Neural cell (in vitro differentiated cells): ENCODE measurements around the gene SPATA12. TPM values are rescaled to one million over a fixed set of nuclear protein-coding genes. Genes with fewer than 3 reads are reported as not detected.

ENCODE experiments used
- H2AFZ ChIP-seq: fragments of 200-600, 300-800 bp; sonication (generic), shearing (Covaris generic); 2 replicates; pipeline ENCODE4 v1.6.0; 2014; ENCODE audit warnings: low read depth, mild to moderate bottlenecking, antibody characterized with exemption, low read length, moderate library complexity
- H3F3A ChIP-seq: fragments of 200-600 bp; shearing (Covaris generic); 2 replicates; pipeline ENCODE4 v1.6.1; 2016; ENCODE audit warnings: mild to moderate bottlenecking, moderate library complexity, mixed read lengths, antibody characterized with exemption, low read length; ENCODE audit not compliant: insufficient read depth, poor library complexity, severe bottlenecking
- H3K27ac ChIP-seq: fragments of 200-600, 300-800 bp; sonication (generic), shearing (Covaris generic); 2 replicates; pipeline ENCODE4 v1.5.1; 2014; ENCODE audit warnings: mild to moderate bottlenecking, low read length, moderate library complexity
- H3K27me3 ChIP-seq: fragments of 300-800, 200-600 bp; sonication (generic), shearing (Covaris generic); 2 replicates; pipeline ENCODE4 v1.6.0; 2014; ENCODE audit warnings: mild to moderate bottlenecking, low read depth, low read length, moderate library complexity; ENCODE audit not compliant: insufficient read depth
- H3K36me3 ChIP-seq: fragments of 300-800, 200-600 bp; sonication (generic), shearing (Covaris generic); 2 replicates; pipeline ENCODE4 v1.5.1; 2014; ENCODE audit warnings: mild to moderate bottlenecking, antibody characterized with exemption, low read length, moderate library complexity; ENCODE audit not compliant: insufficient read depth
- H3K4me2 ChIP-seq: fragments of 300-800, 200-600 bp; sonication (generic), shearing (Covaris generic); 2 replicates; pipeline ENCODE4 v1.6.0; 2014; ENCODE audit warnings: mild to moderate bottlenecking, low read length
- H3K4me3 ChIP-seq: fragments of 300-800, 200-600 bp; sonication (generic), shearing (Covaris generic); 2 replicates; pipeline ENCODE4 v1.5.1; 2014; ENCODE audit warnings: mild to moderate bottlenecking, low read length, moderate library complexity
- H3K79me2 ChIP-seq: fragments of 200-600 bp; shearing (Covaris generic); replicated peaks from 2 replicates; pipeline ENCODE4 v1.6.0; 2014; ENCODE audit warnings: mild to moderate bottlenecking, low read length, moderate library complexity; ENCODE audit not compliant: insufficient read depth
- H3K9ac ChIP-seq: fragments of 300-800, 200-600 bp; sonication (generic), shearing (Covaris generic); 2 replicates; pipeline ENCODE4 v1.6.1; 2016; ENCODE audit warnings: mild to moderate bottlenecking, low read length, mixed read lengths
- H3K9me2 ChIP-seq: fragments of 200-600 bp; shearing (Covaris generic); 2 replicates; pipeline ENCODE4 v1.6.1; 2016; ENCODE audit warnings: mild to moderate bottlenecking, low read length, mixed read lengths; ENCODE audit not compliant: insufficient read depth
- H3K9me3 ChIP-seq: fragments of 200-600, 300-800 bp; sonication (generic), shearing (Covaris generic); 2 replicates; pipeline ENCODE4 v1.6.1; 2016; ENCODE audit warnings: mild to moderate bottlenecking, mixed run types, low read length, moderate library complexity, mixed read lengths
- H4K20me1 ChIP-seq: fragments of 200-600 bp; shearing (Covaris generic); 2 replicates; pipeline ENCODE4 v1.6.1; 2016; ENCODE audit warnings: mild to moderate bottlenecking, mixed run types; ENCODE audit not compliant: insufficient read depth
- CTCF ChIP-seq: fragments of 450-650 bp; IDR thresholded peaks from 2 replicates; pipeline ENCODE4 v1.5.1; 2014; ENCODE audit warnings: antibody characterized with exemption, mild to moderate bottlenecking, moderate library complexity; ENCODE audit not compliant: poor library complexity, severe bottlenecking
- EP300 ChIP-seq: fragments of 450-650 bp; conservative IDR thresholded peaks from 2 replicates; pipeline ENCODE4 v1.6.1; 2014; ENCODE audit warnings: antibody characterized with exemption, mild to moderate bottlenecking, moderate library complexity; ENCODE audit not compliant: poor library complexity, severe bottlenecking
- EZH2 ChIP-seq: fragments of 200-600, 300-800 bp; shearing (Covaris generic), sonication (generic); IDR thresholded peaks from 2 replicates; pipeline ENCODE4 v1.6.1; 2014; ENCODE audit warnings: antibody characterized with exemption, low read length, borderline replicate concordance, mild to moderate bottlenecking; ENCODE audit not compliant: insufficient read depth, poor library complexity, severe bottlenecking
- POLR2AphosphoS5 ChIP-seq: IDR thresholded peaks from 2 replicates; pipeline ENCODE4 v1.6.1; 2012
- polyA plus RNA-seq: library from polyadenylated mRNA; depleted of rRNA; stranded (reverse); fragments of >200 nt; gene quantifications from 2 replicates; pipeline ENCODE4 v1.2.3, GENCODE V29; 2014

The SPATA12 gene
- polyA plus RNA-seq, 1 donor from 2014 or later, result not detected

GRCh38 chr3:57120451-57121174 lies 60.1 kb downstream of the SPATA12 start:
- Histone ChIP-seq H3K27me3 (no peaks in the 10 kb centered on the region), H3K27ac (no peak overlapping the region), H3K9me3 (no peaks in the 10 kb centered on the region), H3K79me2 (peaks cover 22% of the 10 kb centered on the region), H4K20me1 (no peaks in the 10 kb centered on the region), H3K9me2 (no peaks in the 10 kb centered on the region), H3K4me2 (no peak overlapping the region), H2AFZ (no peak overlapping the region), H3K4me3 (no peak overlapping the region), H3K9ac (no peak overlapping the region), H3K36me3 (no peaks in the 10 kb centered on the region), H3F3A (no peaks in the 10 kb centered on the region)
- no peak for TF ChIP-seq EZH2
- no peak for TF ChIP-seq POLR2AphosphoS5
- no peak for TF ChIP-seq CTCF
- no peak for TF ChIP-seq EP300

Other genes with a start within 250 kb of the SPATA12 start
- 14.8 and 17.3 TPM in 2 replicates for gene IL17RD, start 104.7 kb downstream of the SPATA12 start, polyA plus RNA-seq
- 1.3 and 4.8 TPM in 2 replicates for gene HESX1, start 139.3 kb downstream of the SPATA12 start, polyA plus RNA-seq
- 25.9 and 28.8 TPM in 2 replicates for gene APPL1, start 167.1 kb downstream of the SPATA12 start, polyA plus RNA-seq
- gene ASB14, start 232.0 kb downstream of the SPATA12 start, polyA plus RNA-seq, result 0.51 TPM in 1 of 2 replicates, not detected in the other